Right lobe of liver (tissue), 4 donors: Measurements from ENCODE around the gene C10orf90.

Experiments
- POLR2A ChIP-seq: fragments of 450-650 bp; IDR thresholded peaks from one replicate; pipeline ENCODE4 v1.6.1; 2017; ENCODE audit warnings: antibody characterized with exemption, mild to moderate bottlenecking
- TF ChIP-seq, protein P1 (sequence below), 4 donors: fragments of 200-600 bp in 3 of 4; fragments of 450-650 bp in 1 of 4; IDR thresholded peaks; one replicate each; pipeline versions ENCODE4 v1.5.1 to v1.8.0; 2016 to 2022; ENCODE audit warnings: antibody characterized with exemption in 4 of 4, mild to moderate bottlenecking in 2 of 4
- donor health status: DM: no; HTN: no; CAD: no.
- donor health status: DM: no; HTN: no; CAD: no.
- donor health status: DM: no; HTN: yes; CAD: no.

DNA sequence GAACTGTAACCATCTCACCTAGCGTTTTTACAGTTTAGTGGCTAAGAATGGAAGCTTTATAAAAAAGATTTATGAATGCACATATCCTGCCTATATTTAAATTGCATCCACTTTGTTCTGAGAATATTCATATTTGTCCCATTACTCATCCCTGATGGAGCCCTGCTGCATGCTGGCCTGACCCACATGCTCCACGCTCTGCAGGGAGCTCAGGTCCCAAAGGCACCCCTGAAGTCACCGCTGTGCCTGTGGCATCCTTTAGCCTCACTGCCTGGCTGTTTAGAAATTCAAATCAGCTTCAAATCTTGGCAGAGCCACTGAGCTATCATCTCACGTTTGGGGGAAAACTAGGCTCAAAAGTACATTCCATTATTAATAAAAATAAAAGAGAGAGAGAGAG is 24.4 kb downstream of the C10orf90 start:
- TF ChIP-seq, protein P1, sequence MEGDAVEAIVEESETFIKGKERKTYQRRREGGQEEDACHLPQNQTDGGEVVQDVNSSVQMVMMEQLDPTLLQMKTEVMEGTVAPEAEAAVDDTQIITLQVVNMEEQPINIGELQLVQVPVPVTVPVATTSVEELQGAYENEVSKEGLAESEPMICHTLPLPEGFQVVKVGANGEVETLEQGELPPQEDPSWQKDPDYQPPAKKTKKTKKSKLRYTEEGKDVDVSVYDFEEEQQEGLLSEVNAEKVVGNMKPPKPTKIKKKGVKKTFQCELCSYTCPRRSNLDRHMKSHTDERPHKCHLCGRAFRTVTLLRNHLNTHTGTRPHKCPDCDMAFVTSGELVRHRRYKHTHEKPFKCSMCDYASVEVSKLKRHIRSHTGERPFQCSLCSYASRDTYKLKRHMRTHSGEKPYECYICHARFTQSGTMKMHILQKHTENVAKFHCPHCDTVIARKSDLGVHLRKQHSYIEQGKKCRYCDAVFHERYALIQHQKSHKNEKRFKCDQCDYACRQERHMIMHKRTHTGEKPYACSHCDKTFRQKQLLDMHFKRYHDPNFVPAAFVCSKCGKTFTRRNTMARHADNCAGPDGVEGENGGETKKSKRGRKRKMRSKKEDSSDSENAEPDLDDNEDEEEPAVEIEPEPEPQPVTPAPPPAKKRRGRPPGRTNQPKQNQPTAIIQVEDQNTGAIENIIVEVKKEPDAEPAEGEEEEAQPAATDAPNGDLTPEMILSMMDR (IDR thresholded peaks at IDR 0.05): no peak
- no peak for TF ChIP-seq POLR2A
